ENCODE data around the gene SYNC.
"Not testable (repeated sequence)": the region's sequence is repeated elsewhere in the genome, so short reads cannot be mapped to it uniquely, and the experiment has no call there.

The SYNC gene

GRCh38 chr1:32659581-32659980 lies 43.0 kb downstream of the SYNC start:
- Histone ChIP-seq H3K9me3 (ENCODE audit: control insufficient read depth, low read length) (no peaks in the 10 kb centered on the region), H3K4me3 (ENCODE audit: extremely low read depth, insufficient read depth, low read length, poor library complexity, severe bottlenecking) (no peak overlapping the region), H3K27ac (ENCODE audit: low read depth, low read length, severe bottlenecking) (no peak overlapping the region), H3K4me1 (ENCODE audit: control insufficient read depth, insufficient read depth, low read length, poor library complexity, severe bottlenecking) (peaks cover 9% of the 10 kb centered on the region), H3K36me3 (ENCODE audit: control insufficient read depth, insufficient read depth, low read length) (peaks cover 98% of the 10 kb centered on the region)
- 89 to 100% methylated on average over 1 of the region's 1 CpG for WGBS, 2 experiments (ENCODE audit: insufficient coverage in 2 of 2)

DNA sequence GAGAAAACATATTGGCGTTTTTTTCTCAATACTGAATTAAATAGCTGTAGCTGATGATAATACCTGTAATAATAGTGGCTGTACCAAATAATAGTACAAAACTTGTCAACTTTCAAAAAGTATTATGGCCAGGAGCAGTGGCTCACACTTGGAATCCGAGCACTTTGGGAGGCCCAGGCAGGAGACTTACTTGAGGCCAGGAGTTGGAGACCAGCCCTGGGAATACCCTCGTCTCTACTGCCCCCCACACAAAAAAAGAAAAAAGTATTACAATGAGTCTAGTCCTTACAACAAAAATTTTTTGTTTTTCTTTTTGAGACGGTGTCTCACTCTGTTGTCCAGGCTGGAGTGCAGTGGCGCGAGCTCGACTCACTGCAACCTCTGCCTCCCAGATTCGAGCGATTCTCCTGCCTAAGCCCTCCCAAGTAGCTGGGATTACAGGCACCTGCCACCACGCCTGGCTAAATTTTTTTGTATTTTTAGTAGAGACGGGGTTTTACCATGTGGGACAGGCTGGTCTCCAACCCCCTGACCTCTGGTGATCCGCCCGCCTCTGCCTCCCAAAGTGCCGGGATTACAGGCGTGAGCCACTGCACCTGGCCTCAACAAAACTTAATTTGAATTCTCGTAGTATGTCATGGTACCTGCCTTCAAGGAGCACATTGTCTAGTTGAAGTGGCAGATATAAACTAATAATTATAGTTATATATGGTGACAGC lies 50.2 kb downstream of the SYNC start:
- Histone ChIP-seq H3K9me3 (ENCODE audit: control insufficient read depth, low read length) (no peaks in the 10 kb centered on the region), H3K4me1 (ENCODE audit: control insufficient read depth, insufficient read depth, low read length, poor library complexity, severe bottlenecking) (peaks cover 15% of the 10 kb centered on the region), H3K4me3 (ENCODE audit: extremely low read depth, insufficient read depth, low read length, poor library complexity, severe bottlenecking) (peak overlapping the region; percentile 74), H3K36me3 (ENCODE audit: control insufficient read depth, insufficient read depth, low read length) (peaks cover 56% of the 10 kb centered on the region), H3K27ac (ENCODE audit: low read depth, low read length, severe bottlenecking) (no peak overlapping the region)
- WGBS, 2 experiments (ENCODE audit: insufficient coverage in 2 of 2): 84 to 88% methylated on average over 9 to 11 of the region's 16 CpGs

GRCh38 chr1:32651461-32652073 lies 51.0 kb downstream of the SYNC start:
- Histone ChIP-seq H3K36me3 (ENCODE audit: control insufficient read depth, insufficient read depth, low read length) (peaks cover 47% of the 10 kb centered on the region), H3K9me3 (ENCODE audit: control insufficient read depth, low read length) (no peaks in the 10 kb centered on the region), H3K27ac (ENCODE audit: low read depth, low read length, severe bottlenecking) (peak overlapping the region; percentile 99), H3K4me3 (ENCODE audit: extremely low read depth, insufficient read depth, low read length, poor library complexity, severe bottlenecking) (peak overlapping the region; percentile 74), H3K4me1 (ENCODE audit: control insufficient read depth, insufficient read depth, low read length, poor library complexity, severe bottlenecking) (peaks cover 15% of the 10 kb centered on the region)
- 0 to 1% methylated on average over 25 to 34 of the region's 43 CpGs for WGBS, 2 experiments (ENCODE audit: insufficient coverage in 2 of 2)

GRCh38 chr1:32650752-32651460 lies 51.7 kb downstream of the SYNC start, which contains the start of gene RBBP4:
Gene RBBP4, plus strand, starts transcription at chr1:32651208. Its CDS starts 99 bp downstream, at chr1:32651307.
- WGBS, 2 experiments (ENCODE audit: insufficient coverage in 2 of 2): 0 to 1% methylated on average over 60 to 62 of the region's 67 CpGs
- Histone ChIP-seq H3K27ac (ENCODE audit: low read depth, low read length, severe bottlenecking) (peak within 1 kb of the TSS; percentile 99), H3K36me3 (ENCODE audit: control insufficient read depth, insufficient read depth, low read length) (peaks cover 42% of the 10 kb centered on the region), H3K4me3 (ENCODE audit: extremely low read depth, insufficient read depth, low read length, poor library complexity, severe bottlenecking) (peak within 1 kb of the TSS; percentile 74), H3K9me3 (ENCODE audit: control insufficient read depth, low read length) (no peaks in the 10 kb centered on the region), H3K4me1 (ENCODE audit: control insufficient read depth, insufficient read depth, low read length, poor library complexity, severe bottlenecking) (peaks cover 15% of the 10 kb centered on the region)

- H3K27ac ChIP-seq (ENCODE audit: low read depth, low read length, severe bottlenecking): peak within 1 kb of the TSS; percentile 99
- 0% methylated on average over 20 to 21 of the region's 21 CpGs for WGBS, 2 experiments (ENCODE audit: insufficient coverage in 2 of 2)
- peaks cover 9% of the 10 kb centered on the region for H3K4me1 ChIP-seq (ENCODE audit: control insufficient read depth, insufficient read depth, low read length, poor library complexity, severe bottlenecking)
- peaks cover 42% of the 10 kb centered on the region for H3K36me3 ChIP-seq (ENCODE audit: control insufficient read depth, insufficient read depth, low read length)
- H3K9me3 ChIP-seq (ENCODE audit: control insufficient read depth, low read length): no peaks in the 10 kb centered on the region
- peak within 1 kb of the TSS; percentile 74 for H3K4me3 ChIP-seq (ENCODE audit: extremely low read depth, insufficient read depth, low read length, poor library complexity, severe bottlenecking)
These were observed 52.3 kb downstream of the SYNC start, which contains the start of gene ZBTB8OS for GRCh38 chr1:32650248-32650751. Gene ZBTB8OS, minus strand, starts transcription at chr1:32650550. Its CDS starts 21 bp downstream, at chr1:32650529.

DNA sequence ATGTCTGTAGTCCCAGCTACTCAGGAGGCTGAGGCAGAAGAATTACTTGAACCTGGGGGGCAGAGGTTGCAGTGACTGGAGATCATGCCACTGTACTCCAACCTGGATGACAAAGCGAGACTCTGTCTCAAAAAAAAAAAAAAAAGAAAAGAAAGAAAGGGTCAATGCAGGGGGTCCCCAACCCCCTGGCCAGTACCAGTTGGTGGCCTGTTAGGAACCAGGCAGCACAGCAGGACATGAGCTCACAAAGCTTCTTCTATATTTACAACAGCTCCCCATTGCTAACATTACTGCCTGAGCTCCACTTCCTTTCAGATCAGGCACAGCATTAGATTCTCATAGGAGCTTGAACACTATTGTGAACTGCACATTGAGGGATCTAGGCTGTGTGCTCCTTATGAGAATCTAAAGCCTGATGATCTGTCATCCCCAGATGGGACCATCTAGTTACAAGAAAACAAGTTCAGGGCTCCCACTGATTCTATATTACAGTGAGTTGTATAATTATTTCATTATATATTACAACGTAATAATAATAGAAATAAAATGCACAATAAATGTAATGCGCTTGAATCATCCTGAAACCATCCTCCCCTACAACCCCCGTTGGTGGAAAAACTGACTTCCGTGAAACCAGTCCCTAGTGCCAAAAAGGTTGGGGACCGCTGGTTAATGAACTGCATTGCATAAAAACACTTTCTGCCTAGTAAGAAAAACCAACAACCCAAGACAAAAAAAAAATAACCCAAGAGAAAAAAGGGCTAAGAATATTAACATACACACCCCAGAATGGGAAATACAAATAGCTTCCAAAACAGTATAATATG lies 55.0 kb downstream of the SYNC start:
- H3K36me3 ChIP-seq (ENCODE audit: control insufficient read depth, insufficient read depth, low read length): peaks cover 18% of the 10 kb centered on the region
- H3K27ac ChIP-seq (ENCODE audit: low read depth, low read length, severe bottlenecking): no peak overlapping the region
- 93 to 100% methylated on average over 3 to 5 of the region's 6 CpGs for WGBS, 2 experiments (ENCODE audit: insufficient coverage in 2 of 2)
- H3K9me3 ChIP-seq (ENCODE audit: control insufficient read depth, low read length): no peaks in the 10 kb centered on the region
- no peak overlapping the region for H3K4me3 ChIP-seq (ENCODE audit: extremely low read depth, insufficient read depth, low read length, poor library complexity, severe bottlenecking)
- no peaks in the 10 kb centered on the region for H3K4me1 ChIP-seq (ENCODE audit: control insufficient read depth, insufficient read depth, low read length, poor library complexity, severe bottlenecking)

DNA sequence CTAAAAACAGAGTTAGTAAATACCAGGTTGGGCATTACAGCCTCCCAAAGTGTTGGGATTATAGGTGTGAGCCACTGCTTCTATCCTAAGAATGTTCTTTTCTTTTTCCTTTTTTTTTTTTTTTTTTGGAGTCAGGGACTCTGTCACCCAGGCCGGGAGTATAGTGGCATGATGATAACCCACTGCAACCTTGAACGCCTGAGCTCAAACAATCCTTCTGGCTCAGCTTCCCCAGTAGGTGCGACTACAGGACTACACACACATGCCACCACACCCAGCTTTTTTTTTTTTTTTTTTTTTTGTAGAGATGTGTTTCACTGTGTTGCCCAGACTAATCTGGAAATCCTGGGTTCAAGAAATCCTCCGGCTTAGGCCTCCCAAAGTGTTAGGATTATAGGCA lies 58.1 kb downstream of the SYNC start:
- Histone ChIP-seq H3K9me3 (ENCODE audit: control insufficient read depth, low read length) (no peaks in the 10 kb centered on the region), H3K27ac (ENCODE audit: low read depth, low read length, severe bottlenecking) (no peak overlapping the region), H3K4me1 (ENCODE audit: control insufficient read depth, insufficient read depth, low read length, poor library complexity, severe bottlenecking) (no peaks in the 10 kb centered on the region), H3K4me3 (ENCODE audit: extremely low read depth, insufficient read depth, low read length, poor library complexity, severe bottlenecking) (no peak overlapping the region), H3K36me3 (ENCODE audit: control insufficient read depth, insufficient read depth, low read length) (peaks cover 20% of the 10 kb centered on the region)
- no CpG with 5 or more reads among the region's 4 CpGs for WGBS, 2 experiments (ENCODE audit: insufficient coverage in 2 of 2)

DNA sequence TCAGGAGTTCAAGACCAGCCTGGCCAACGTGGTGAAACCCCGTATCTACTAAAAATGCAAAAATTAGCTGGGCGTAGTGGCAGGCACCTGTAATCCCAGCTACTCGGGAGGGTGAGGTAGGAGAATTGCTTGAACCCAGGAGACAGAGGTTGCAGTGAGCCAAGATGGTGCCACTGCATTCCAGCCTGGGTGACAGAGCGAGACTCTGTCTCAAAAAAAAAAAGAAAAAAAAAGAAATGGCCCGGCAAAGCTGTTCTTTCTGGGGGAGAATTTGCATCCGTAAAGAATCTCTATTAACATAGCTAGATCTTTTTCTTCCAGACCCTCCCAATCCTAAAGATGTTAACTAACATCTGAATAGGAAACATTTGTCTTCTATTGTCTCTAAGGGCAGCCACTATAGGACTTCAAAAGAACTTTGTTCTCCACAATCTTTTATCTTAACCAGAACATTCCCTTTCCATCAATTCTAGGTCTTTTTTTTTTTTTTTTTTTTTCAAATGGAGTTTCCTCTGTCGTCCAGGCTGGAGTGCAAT lies 60.2 kb downstream of the SYNC start:
- H3K36me3 ChIP-seq (ENCODE audit: control insufficient read depth, insufficient read depth, low read length): peaks cover 24% of the 10 kb centered on the region
- H3K9me3 ChIP-seq (ENCODE audit: control insufficient read depth, low read length); H3K4me1 ChIP-seq (ENCODE audit: control insufficient read depth, insufficient read depth, low read length, poor library complexity, severe bottlenecking); H3K27ac ChIP-seq (ENCODE audit: low read depth, low read length, severe bottlenecking); H3K4me3 ChIP-seq (ENCODE audit: extremely low read depth, insufficient read depth, low read length, poor library complexity, severe bottlenecking): not testable (repeated sequence)
- 56 to 58% methylated on average over 5 of the region's 8 CpGs for WGBS, 2 experiments (ENCODE audit: insufficient coverage in 2 of 2)

- Histone ChIP-seq H3K4me3 (ENCODE audit: extremely low read depth, insufficient read depth, low read length, poor library complexity, severe bottlenecking) (no peak overlapping the region), H3K9me3 (ENCODE audit: control insufficient read depth, low read length) (no peaks in the 10 kb centered on the region), H3K27ac (ENCODE audit: low read depth, low read length, severe bottlenecking) (no peak overlapping the region), H3K36me3 (ENCODE audit: control insufficient read depth, insufficient read depth, low read length) (peaks cover 19% of the 10 kb centered on the region), H3K4me1 (ENCODE audit: control insufficient read depth, insufficient read depth, low read length, poor library complexity, severe bottlenecking) (no peaks in the 10 kb centered on the region)
- 100% methylated on average over 1 of the region's 1 CpG for WGBS, 2 experiments (ENCODE audit: insufficient coverage in 2 of 2)
These were observed 63.0 kb downstream of the SYNC start for GRCh38 chr1:32639489-32640075.
